Measurements from ENCODE around the gene DIPK1B.

GRCh38 chr9:136762221-136762691 lies 49.9 kb downstream of the DIPK1B start:
- TF ChIP-seq YY1 (IDR thresholded peaks at IDR 0.05; ENCODE audit: insufficient read depth, insufficient read length) (no peak), ZNF274 (IDR thresholded peaks at IDR 0.05; ENCODE audit: low read depth, low read length) (no peak)
